Mesodermal cell (in vitro differentiated cells): ENCODE data around the gene RPS2.
A peak's percentile ranks its signal among the peaks of the same experiment; 100 is the strongest.

Experiments
- H3K27ac ChIP-seq: 2 replicates; pipeline ENCODE4 v1.7.0; 2013; ENCODE audit warnings: mild to moderate bottlenecking, low read depth, low read length, moderate library complexity; ENCODE audit not compliant: severe bottlenecking
- H3K36me3 ChIP-seq: 2 replicates; pipeline ENCODE4 v1.7.1; 2013; ENCODE audit warnings: mild to moderate bottlenecking, low read length, moderate library complexity; ENCODE audit not compliant: control insufficient read depth, insufficient read depth
- H3K4me1 ChIP-seq: one replicate; pipeline ENCODE4 v1.7.1; 2013; ENCODE audit warnings: mild to moderate bottlenecking, low read length; ENCODE audit not compliant: insufficient read depth, control insufficient read depth, poor library complexity, severe bottlenecking
- H3K4me3 ChIP-seq: 2 replicates; pipeline ENCODE4 v1.7.0; 2013; ENCODE audit warnings: low read length, control low read depth, mild to moderate bottlenecking; ENCODE audit not compliant: insufficient read depth, poor library complexity, severe bottlenecking; ENCODE audit errors: extremely low read depth
- H3K9me3 ChIP-seq: 2 replicates; pipeline ENCODE4 v1.7.1; 2013; ENCODE audit warnings: mild to moderate bottlenecking, low read length, moderate library complexity; ENCODE audit not compliant: control insufficient read depth
- WGBS, 2 experiments: methylation state at CpG; one replicate each; pipeline ENCODE4 v1.1.5; 2013; ENCODE audit warnings: missing lambda C conversion rate in 2 of 2; ENCODE audit not compliant: insufficient coverage in 2 of 2; 5-methylcytosine and 5-hydroxymethylcytosine counted together

RPS2 gene

GRCh38 chr16:1938910-1939309 is 25.7 kb downstream of the RPS2 start:
- H3K27ac ChIP-seq, result no peak overlapping the region
- H3K36me3 ChIP-seq, result peaks cover 23% of the 10 kb centered on the region
- H3K9me3 ChIP-seq, result no peaks in the 10 kb centered on the region
- peaks cover 4% of the 10 kb centered on the region for H3K4me1 ChIP-seq
- no peak overlapping the region for H3K4me3 ChIP-seq
- WGBS, 2 experiments, result 96 to 97% methylated on average over 15 to 17 of the region's 17 CpGs

- H3K4me3 ChIP-seq, result no peak overlapping the region
- WGBS, 2 experiments, result 91 to 99% methylated on average over 9 to 10 of the region's 10 CpGs
- H3K27ac ChIP-seq, result no peak overlapping the region
- no peaks in the 10 kb centered on the region for H3K9me3 ChIP-seq
- H3K4me1 ChIP-seq, result peaks cover 4% of the 10 kb centered on the region
- peaks cover 23% of the 10 kb centered on the region for H3K36me3 ChIP-seq
Observed at GRCh38 chr16:1938316-1938715, 26.3 kb downstream of the RPS2 start.

- Histone ChIP-seq H3K9me3 (no peaks in the 10 kb centered on the region), H3K4me1 (peaks cover 1% of the 10 kb centered on the region), H3K27ac (no peak overlapping the region), H3K4me3 (no peak overlapping the region), H3K36me3 (peaks cover 23% of the 10 kb centered on the region)
- 91 to 100% methylated on average over 4 to 7 of the region's 11 CpGs for WGBS, 2 experiments
Observed at GRCh38 chr16:1936945-1937479, 27.6 kb downstream of the RPS2 start.

- Histone ChIP-seq H3K4me1 (no peaks in the 10 kb centered on the region), H3K9me3 (no peaks in the 10 kb centered on the region), H3K27ac (no peak overlapping the region), H3K4me3 (no peak overlapping the region), H3K36me3 (peaks cover 4% of the 10 kb centered on the region)
- WGBS, 2 experiments, result 79 to 82% methylated on average over 17 to 20 of the region's 23 CpGs
Observed at GRCh38 chr16:1933097-1933661, 31.4 kb downstream of the RPS2 start.

- Histone ChIP-seq H3K4me3 (no peak overlapping the region), H3K4me1 (no peaks in the 10 kb centered on the region), H3K27ac (no peak overlapping the region), H3K36me3 (no peaks in the 10 kb centered on the region), H3K9me3 (no peaks in the 10 kb centered on the region)
- WGBS, 2 experiments, result 82 to 83% methylated on average over 19 of the region's 19 CpGs
Observed at GRCh38 chr16:1932050-1933028, 32.3 kb downstream of the RPS2 start.

GRCh38 chr16:1930338-1930720 is 34.3 kb downstream of the RPS2 start:
- 82 to 90% methylated on average over 4 to 6 of the region's 10 CpGs for WGBS, 2 experiments
- no peak overlapping the region for H3K4me3 ChIP-seq
- H3K27ac ChIP-seq, result no peak overlapping the region
- H3K36me3 ChIP-seq, result no peaks in the 10 kb centered on the region
- H3K4me1 ChIP-seq, result peaks cover 7% of the 10 kb centered on the region
- no peaks in the 10 kb centered on the region for H3K9me3 ChIP-seq

- peak overlapping the region; percentile 33 for H3K4me3 ChIP-seq
- no peaks in the 10 kb centered on the region for H3K9me3 ChIP-seq
- H3K27ac ChIP-seq, result no peak overlapping the region
- no peaks in the 10 kb centered on the region for H3K36me3 ChIP-seq
- WGBS, 2 experiments, result 13 to 18% methylated on average over 39 to 40 of the region's 70 CpGs
- peaks cover 7% of the 10 kb centered on the region for H3K4me1 ChIP-seq
Observed at GRCh38 chr16:1929578-1930337, 34.9 kb downstream of the RPS2 start.

GRCh38 chr16:1929105-1929504 is 35.5 kb downstream of the RPS2 start:
- Histone ChIP-seq H3K4me1 (peaks cover 7% of the 10 kb centered on the region), H3K36me3 (no peaks in the 10 kb centered on the region), H3K9me3 (no peaks in the 10 kb centered on the region), H3K4me3 (peak overlapping the region; percentile 33), H3K27ac (no peak overlapping the region)
- WGBS, 2 experiments, result 34 to 50% methylated on average over 2 to 7 of the region's 11 CpGs

GRCh38 chr16:1926271-1926670 is 38.4 kb downstream of the RPS2 start:
- H3K27ac ChIP-seq, result no peak overlapping the region
- H3K36me3 ChIP-seq, result no peaks in the 10 kb centered on the region
- H3K4me3 ChIP-seq, result no peak overlapping the region
- peaks cover 11% of the 10 kb centered on the region for H3K4me1 ChIP-seq
- 49 to 61% methylated on average over 7 to 10 of the region's 11 CpGs for WGBS, 2 experiments
- no peaks in the 10 kb centered on the region for H3K9me3 ChIP-seq

- Histone ChIP-seq H3K27ac (no peak overlapping the region), H3K9me3 (no peaks in the 10 kb centered on the region), H3K4me1 (peaks cover 11% of the 10 kb centered on the region), H3K36me3 (no peaks in the 10 kb centered on the region), H3K4me3 (no peak overlapping the region)
- 85 to 86% methylated on average over 4 to 5 of the region's 5 CpGs for WGBS, 2 experiments
Observed at GRCh38 chr16:1924095-1924494, 40.5 kb downstream of the RPS2 start.
